H9 (cell line): Measurements from ENCODE around the gene NXT1. TPM values are rescaled to one million over a fixed set of nuclear protein-coding genes. Genes with fewer than 3 reads are reported as not detected.
A peak's percentile ranks its signal among the peaks of the same experiment; 100 is the strongest.

Experiments
- DNase-seq: peaks from one replicate; pipeline ENCODE4 v3.0.0-alpha.2; 2017
- H2AFZ ChIP-seq: one replicate; pipeline ENCODE4 v1.6.1; 2013; ENCODE audit warnings: mild to moderate bottlenecking, low read length, control low read depth, moderate library complexity
- H2AK5ac ChIP-seq: 2 replicates; pipeline ENCODE4 v1.6.1; 2013; ENCODE audit warnings: low read length, control low read depth, mixed read lengths; ENCODE audit not compliant: insufficient read length
- H2BK120ac ChIP-seq: one replicate; pipeline ENCODE4 v1.6.1; 2013; ENCODE audit warnings: low read depth, mild to moderate bottlenecking, low read length, control low read depth, inconsistent platforms; ENCODE audit not compliant: poor library complexity, severe bottlenecking
- H2BK12ac ChIP-seq: 2 replicates; pipeline ENCODE4 v1.6.1; 2013; ENCODE audit warnings: low read length, control low read depth, mixed read lengths, low read depth; ENCODE audit not compliant: insufficient read length
- H2BK15ac ChIP-seq: 2 replicates; pipeline ENCODE4 v1.6.1; 2013; ENCODE audit warnings: low read depth, low read length, control low read depth
- H2BK20ac ChIP-seq: one replicate; pipeline ENCODE4 v1.6.1; 2013; ENCODE audit warnings: low read depth, mild to moderate bottlenecking, low read length, control low read depth, inconsistent platforms; ENCODE audit not compliant: poor library complexity, severe bottlenecking
- H2BK5ac ChIP-seq: 2 replicates; pipeline ENCODE4 v1.6.1; 2013; ENCODE audit warnings: low read length, control low read depth, mixed read lengths; ENCODE audit not compliant: insufficient read length
- H3K14ac ChIP-seq: 2 replicates; pipeline ENCODE4 v1.6.1; 2013; ENCODE audit warnings: low read length, control low read depth; ENCODE audit not compliant: insufficient read depth
- H3K18ac ChIP-seq: 2 replicates; pipeline ENCODE4 v1.6.1; 2013; ENCODE audit warnings: low read depth, mild to moderate bottlenecking, mixed read lengths, low read length, control low read depth; ENCODE audit not compliant: insufficient read length
- H3K23ac ChIP-seq: 2 replicates; pipeline ENCODE4 v1.6.1; 2013; ENCODE audit warnings: low read length, control low read depth, mixed read lengths, low read depth; ENCODE audit not compliant: insufficient read length
- H3K23me2 ChIP-seq: 2 replicates; pipeline ENCODE4 v1.6.1; 2013; ENCODE audit warnings: low read depth, mild to moderate bottlenecking, mixed read lengths, low read length, control low read depth; ENCODE audit not compliant: insufficient read length, poor library complexity, severe bottlenecking
- H3K27ac ChIP-seq: 2 replicates; pipeline ENCODE4 v1.5.1; 2013; ENCODE audit warnings: low read length, control low read depth, mixed read lengths, low read depth; ENCODE audit not compliant: insufficient read length
- H3K27me3 ChIP-seq: 2 replicates; pipeline ENCODE4 v1.6.1; 2013; ENCODE audit warnings: low read length, control low read depth, inconsistent platforms; ENCODE audit not compliant: insufficient read depth
- H3K4ac ChIP-seq: 2 replicates; pipeline ENCODE4 v1.6.1; 2013; ENCODE audit warnings: low read depth, mild to moderate bottlenecking, control low read depth, inconsistent platforms, low read length, moderate library complexity
- H3K4me1 ChIP-seq: 2 replicates; pipeline ENCODE4 v1.6.1; 2013; ENCODE audit warnings: low read length, control low read depth, inconsistent platforms; ENCODE audit not compliant: insufficient read depth
- H3K4me2 ChIP-seq: 2 replicates; pipeline ENCODE4 v1.6.1; 2013; ENCODE audit warnings: low read length, control low read depth, mixed read lengths; ENCODE audit not compliant: insufficient read length, insufficient read depth
- H3K56ac ChIP-seq: 2 replicates; pipeline ENCODE4 v1.6.1; 2013; ENCODE audit warnings: low read depth, mild to moderate bottlenecking, mixed read lengths, low read length, control low read depth; ENCODE audit not compliant: insufficient read length
- H3K79me1 ChIP-seq: 2 replicates; pipeline ENCODE4 v1.6.1; 2013; ENCODE audit warnings: low read depth, mild to moderate bottlenecking, moderate library complexity, low read length, control low read depth, inconsistent platforms; ENCODE audit not compliant: insufficient read depth, poor library complexity, severe bottlenecking
- H3K79me2 ChIP-seq: 2 replicates; pipeline ENCODE4 v1.6.1; 2013; ENCODE audit warnings: low read length, control low read depth, inconsistent platforms; ENCODE audit not compliant: insufficient read depth
- H3K9ac ChIP-seq: 2 replicates; pipeline ENCODE4 v1.6.1; 2013; ENCODE audit warnings: low read length, control low read depth, mixed read lengths; ENCODE audit not compliant: insufficient read length; ENCODE audit errors: extremely low read depth
- H3K9me3 ChIP-seq: one replicate; pipeline ENCODE4 v1.6.1; 2013; ENCODE audit warnings: low read depth, low read length, inconsistent platforms; ENCODE audit not compliant: control insufficient read depth
- H3T11ph ChIP-seq: one replicate; pipeline ENCODE4 v1.6.1; 2013; ENCODE audit warnings: mild to moderate bottlenecking, low read length, control low read depth, inconsistent platforms
- H4K20me1 ChIP-seq: one replicate; pipeline ENCODE4 v1.6.1; 2013; ENCODE audit not compliant: control insufficient read depth, insufficient read length, insufficient read depth
- H4K5ac ChIP-seq: 2 replicates; pipeline ENCODE4 v1.6.1; 2013; ENCODE audit warnings: low read depth, mild to moderate bottlenecking, mixed read lengths, low read length, control low read depth; ENCODE audit not compliant: insufficient read length
- H4K8ac ChIP-seq: replicated peaks from 2 replicates; pipeline ENCODE4 v1.6.1; 2013; ENCODE audit warnings: low read length, control low read depth, mixed read lengths, low read depth; ENCODE audit not compliant: insufficient read length
- H4K91ac ChIP-seq: 2 replicates; pipeline ENCODE4 v1.6.1; 2013; ENCODE audit warnings: low read depth, mild to moderate bottlenecking, moderate library complexity, mixed read lengths, low read length, control low read depth; ENCODE audit not compliant: insufficient read length
- H3K27ac Mint-ChIP-seq, 3 experiments: 2 replicates in 2 of 3; 3 replicates in 1 of 3; pipeline ENCODE4 v1.8.0; 2020 to 2021; ENCODE audit warnings: mixed read lengths in 3 of 3, mild to moderate bottlenecking in 1 of 3, moderate library complexity in 1 of 3
- H3K27me3 Mint-ChIP-seq: 2 replicates; pipeline ENCODE4 v1.8.0; 2021; ENCODE audit warnings: low read depth, mild to moderate bottlenecking, moderate library complexity, mixed read lengths
- H3K36me3 Mint-ChIP-seq, 3 experiments: 2 replicates in 2 of 3; 3 replicates in 1 of 3; pipeline ENCODE4 v1.8.0; 2020 to 2021; ENCODE audit warnings: low read depth in 3 of 3, mixed read lengths in 3 of 3; ENCODE audit not compliant: insufficient read depth in 1 of 3
- H3K4me1 Mint-ChIP-seq, 2 experiments: 2 replicates each; pipeline ENCODE4 v1.8.0; 2020; ENCODE audit warnings: mixed read lengths in 2 of 2
- H3K4me3 Mint-ChIP-seq, 2 experiments: 2 replicates in 1 of 2; 3 replicates in 1 of 2; pipeline ENCODE4 v1.8.0; 2020 to 2021; ENCODE audit warnings: mild to moderate bottlenecking in 2 of 2, mixed read lengths in 2 of 2, moderate library complexity in 1 of 2
- H3K9me3 Mint-ChIP-seq, 2 experiments: 2 replicates in 1 of 2; 3 replicates in 1 of 2; pipeline ENCODE4 v1.8.0; 2020; ENCODE audit warnings: mild to moderate bottlenecking in 2 of 2, mixed read lengths in 2 of 2, moderate library complexity in 1 of 2
- CTCF ChIP-seq: fragments of 200-600 bp; sonication (generic); conservative IDR thresholded peaks from 3 replicates; pipeline ENCODE4 v1.8.0; 2021; ENCODE audit warnings: antibody characterized with exemption, mild to moderate bottlenecking
- WGBS: extraction: QIAGEN DNeasy Blood & Tissue Kit; methylation state at CpG from one replicate; pipeline ENCODE4 v1.1.7; 2013; ENCODE audit warnings: missing lambda C conversion rate, low lambda C conversion rate, mixed read lengths; ENCODE audit not compliant: insufficient read length; ENCODE audit errors: extremely low coverage; 5-methylcytosine and 5-hydroxymethylcytosine counted together
- long read RNA-seq: library from polyadenylated mRNA; unstranded; transcript quantifications from one replicate; pipeline ENCODE4 v2.0.0, GENCODE V29; 2020
- total RNA-seq: library from RNA; stranded (reverse); gene quantifications from 2 replicates; pipeline ENCODE4 v1.2.1, GENCODE V29; 2021

NXT1 gene
- total RNA-seq, result 25.5 and 27.1 TPM in 2 replicates
- long read RNA-seq, transcript NXT1-201 (2 exons, 1,123 nt), result major isoform, 132 of 134 reads
- long read RNA-seq, partial matches to known transcripts, result 0 of 134 reads
- long read RNA-seq, other reads (novel, unspliced or antisense), result 2 of 134 reads

- H2BK12ac ChIP-seq, result no peak within 1 kb of the TSS
- peaks cover 12% of the 10 kb centered on the region for H3K79me2 ChIP-seq
- H2BK5ac ChIP-seq, result no peak within 1 kb of the TSS
- Mint-ChIP-seq H3K4me3 (peak within 1 kb of the TSS; percentile 71 to 96), H3K4me1 (peaks cover 22 to 23% of the 10 kb centered on the region in 2 experiments), H3K27ac (peak within 1 kb of the TSS; percentile 98 to 99 (median 99)), H3K36me3 (peaks cover 5 to 16% (median 9%) of the 10 kb centered on the region in 3 experiments; a peak in 6 of 7 replicates), H3K27me3 (no peaks in the 10 kb centered on the region), H3K9me3 (no peaks in the 10 kb centered on the region; a peak in 1 of 5 replicates)
- peak within 1 kb of the TSS; percentile 56 for H3K9ac ChIP-seq
- H2BK20ac ChIP-seq, result no peak within 1 kb of the TSS
- H3K23ac ChIP-seq, result no peak within 1 kb of the TSS
- H2AFZ ChIP-seq, result no peak within 1 kb of the TSS
- no peak within 1 kb of the TSS for H3K27ac ChIP-seq
- no peak for TF ChIP-seq CTCF
- H2BK120ac ChIP-seq, result no peak within 1 kb of the TSS
- no peaks in the 10 kb centered on the region for H3K9me3 ChIP-seq
- no peak within 1 kb of the TSS for H3K4ac ChIP-seq
- H3K79me1 ChIP-seq, result no peaks in the 10 kb centered on the region
- no peak within 1 kb of the TSS for H2BK15ac ChIP-seq
- H2AK5ac ChIP-seq, result no peak within 1 kb of the TSS
- no peaks in the 10 kb centered on the region for H4K20me1 ChIP-seq
- WGBS, result no CpG with 5 or more reads among the region's 65 CpGs
- H3K4me1 ChIP-seq, result peaks cover 2% of the 10 kb centered on the region; the same call in 1 of the 2 replicates
- peak; percentile 98 for DNase-seq
- no peak within 1 kb of the TSS for H4K91ac ChIP-seq
- no peak within 1 kb of the TSS for H4K8ac ChIP-seq
- H3K14ac ChIP-seq, result peak within 1 kb of the TSS; percentile 27
- no peaks in the 10 kb centered on the region for H3K27me3 ChIP-seq
- H3K23me2 ChIP-seq, result peaks cover 11% of the 10 kb centered on the region
- no peak within 1 kb of the TSS for H4K5ac ChIP-seq
- H3T11ph ChIP-seq, result no peak within 1 kb of the TSS
- H3K56ac ChIP-seq, result no peak within 1 kb of the TSS
- H3K4me2 ChIP-seq, result peak within 1 kb of the TSS; percentile 78
- H3K18ac ChIP-seq, result peak within 1 kb of the TSS; percentile 12
Observed at GRCh38 chr20:23350196-23350903, at the start of gene NXT1. Gene NXT1, plus strand, starts transcription at chr20:23350791. Its CDS starts 3,251 bp downstream, at chr20:23354042.
